HCT116 (cell line): ENCODE measurements around the gene LRRTM4. TPM values are rescaled to one million over a fixed set of nuclear protein-coding genes. Genes with fewer than 3 reads are reported as not detected.

Experiments
- ATAC-seq: fragments of 200-7000 bp; cut with Tn5 transposase; 2 replicates; pipeline ENCODE4 v1.9.1; 2020; ENCODE audit warnings: mild to moderate bottlenecking, moderate library complexity
- BruUV-seq: library from RNA; stranded (reverse); fragments of 400-500 nt; replicated peaks from 2 replicates; lab custom pipeline; 2021; lab: Mats Ljungman, UMichigan
- CTCF ChIA-PET: fragments of 300-600 bp; sonication (Branson Sonifier 250); formaldehyde crosslinking; loops from one replicate; lab custom pipeline; 2021; ENCODE audit warnings: antibody characterized with exemption; lab: Charles Lee
- POLR2A ChIA-PET: fragments of 300-600, 350-600 bp; sonication (Branson Sonifier 250); formaldehyde crosslinking; loops from one replicate; lab custom pipeline; 2021; ENCODE audit warnings: antibody characterized with exemption; lab: Charles Lee
- RAD21 ChIA-PET, 2 experiments: fragments of 300-600 bp; sonication (Branson Sonifier 250); formaldehyde crosslinking; loops; one replicate each; lab custom pipeline; 2023; ENCODE audit warnings: low total read pairs in 2 of 2; ENCODE audit not compliant: uncharacterized antibody in 2 of 2, unreplicated experiment in 2 of 2, low non-redundant PET in 1 of 2; lab: Charles Lee
- DNase-seq: peaks from one replicate; pipeline ENCODE4 v3.0.0-alpha.2; 2010; ENCODE audit warnings: low read depth, low spot score
- H2AFZ ChIP-seq: fragments of 200-600 bp; shearing (Covaris generic), sonication (generic); 2 replicates; pipeline ENCODE4 v1.6.1; 2017; ENCODE audit warnings: low read depth, mixed run types, mixed read lengths, antibody characterized with exemption, low read length; ENCODE audit not compliant: poor library complexity, severe bottlenecking
- H3K27ac ChIP-seq: 2 replicates; pipeline ENCODE4 v1.5.1; 2012; ENCODE audit warnings: low read depth, low read length
- H3K27me3 ChIP-seq: fragments of 200-600 bp; sonication (generic); 2 replicates; pipeline ENCODE4 v1.6.1; 2016; ENCODE audit warnings: mixed run types, low read length, mixed read lengths; ENCODE audit not compliant: insufficient read depth
- H3K36me3 ChIP-seq, 2 experiments: fragments of 200-500 bp in 1 of 2; fragments of 200-600 bp in 1 of 2; sonication (Bioruptor generic) in 1 of 2; sonication (generic) in 1 of 2; 2 replicates each; pipeline versions ENCODE4 v1.5.1 to v1.6.1; 2014 to 2016; ENCODE audit warnings: low read length in 2 of 2, inconsistent platforms in 1 of 2, mixed read lengths in 1 of 2, mixed run types in 1 of 2; ENCODE audit not compliant: insufficient read depth in 2 of 2, control insufficient read depth in 1 of 2
- H3K4me1 ChIP-seq, 2 experiments: fragments of 200-600 bp in 1 of 2; sonication (generic) in 1 of 2; 2 replicates each; pipeline versions ENCODE4 v1.5.1 to v1.6.1; 2012 to 2017; ENCODE audit warnings: low read length in 2 of 2, inconsistent platforms in 1 of 2, mild to moderate bottlenecking in 1 of 2, mixed read lengths in 1 of 2, mixed run types in 1 of 2, moderate library complexity in 1 of 2; ENCODE audit not compliant: insufficient read depth in 2 of 2, control insufficient read depth in 1 of 2
- H3K4me2 ChIP-seq: fragments of 200-600 bp; sonication (generic); 2 replicates; pipeline ENCODE4 v1.6.1; 2017; ENCODE audit warnings: mixed run types, low read length, mixed read lengths
- H3K4me3 ChIP-seq, 2 experiments: fragments of 200-600 bp in 1 of 2; sonication (generic) in 1 of 2; replicated peaks in 1 of 2; 2 replicates each; pipeline ENCODE4 v1.5.1; 2011 to 2016; ENCODE audit warnings: low read length in 2 of 2, control low read depth in 1 of 2, low read depth in 1 of 2, mild to moderate bottlenecking in 1 of 2, mixed read lengths in 1 of 2, mixed run types in 1 of 2
- H3K79me2 ChIP-seq: fragments of 200-600 bp; sonication (generic); 2 replicates; pipeline ENCODE4 v1.6.1; 2017; ENCODE audit warnings: mild to moderate bottlenecking, mixed run types, low read length, moderate library complexity, mixed read lengths; ENCODE audit not compliant: insufficient read depth
- H3K9ac ChIP-seq: fragments of 200-600 bp; sonication (generic); 2 replicates; pipeline ENCODE4 v1.6.1; 2016; ENCODE audit warnings: low read length, mixed read lengths
- H3K9me2 ChIP-seq: fragments of 200-600 bp; sonication (generic), shearing (Covaris generic); 2 replicates; pipeline ENCODE4 v1.6.1; 2017; ENCODE audit warnings: mixed run types, mild to moderate bottlenecking, moderate library complexity; ENCODE audit not compliant: insufficient read depth
- H3K9me3 ChIP-seq, 2 experiments: fragments of 200-500 bp in 1 of 2; fragments of 200-600 bp in 1 of 2; sonication (Bioruptor generic) in 1 of 2; sonication (generic) in 1 of 2; 2 replicates each; pipeline ENCODE4 v1.6.1; 2014 to 2017; ENCODE audit warnings: low read length in 2 of 2, mixed read lengths in 2 of 2, inconsistent platforms in 1 of 2, low read depth in 1 of 2, mild to moderate bottlenecking in 1 of 2, mixed run types in 1 of 2, moderate library complexity in 1 of 2; ENCODE audit not compliant: control insufficient read depth in 1 of 2, insufficient read depth in 1 of 2
- H4K20me1 ChIP-seq: fragments of 200-600 bp; sonication (generic), shearing (Covaris generic); 2 replicates; pipeline ENCODE4 v1.6.1; 2017; ENCODE audit warnings: mixed run types, mild to moderate bottlenecking, moderate library complexity; ENCODE audit not compliant: insufficient read depth
- CBX3 ChIP-seq: IDR thresholded peaks from 2 replicates; pipeline ENCODE4 v1.6.1; 2012; ENCODE audit warnings: low read depth
- ELF1 ChIP-seq: IDR thresholded peaks from 2 replicates; pipeline ENCODE4 v1.6.1; 2012; ENCODE audit warnings: low read depth, borderline replicate concordance
- EZH2phosphoT487 ChIP-seq: fragments of 200-600 bp; IDR thresholded peaks from 2 replicates; pipeline ENCODE4 v1.6.1; 2018; ENCODE audit warnings: antibody characterized with exemption, borderline replicate concordance
- FOSL1 ChIP-seq: IDR thresholded peaks from 2 replicates; pipeline ENCODE4 v1.6.1; 2012; ENCODE audit warnings: low read depth
- JUND ChIP-seq: IDR thresholded peaks from 2 replicates; pipeline ENCODE4 v1.6.1; 2012
- POLR2A ChIP-seq: IDR thresholded peaks from 2 replicates; pipeline ENCODE4 v1.7.0; 2011; ENCODE audit warnings: borderline replicate concordance; ENCODE audit not compliant: insufficient read depth, insufficient read length; ENCODE audit errors: extremely low read depth
- POLR2AphosphoS5 ChIP-seq: IDR thresholded peaks from 2 replicates; pipeline ENCODE4 v1.6.1; 2011; ENCODE audit warnings: mild to moderate bottlenecking, low read depth, low read length, moderate library complexity
- RAD21 ChIP-seq: IDR thresholded peaks from 2 replicates; pipeline ENCODE4 v1.6.1; 2012; ENCODE audit warnings: low read depth, mild to moderate bottlenecking
- SIN3A ChIP-seq: IDR thresholded peaks from 2 replicates; pipeline ENCODE4 v1.6.1; 2012; ENCODE audit warnings: low read depth
- TCF7L2 ChIP-seq: IDR thresholded peaks from 2 replicates; pipeline ENCODE4 v1.7.0; 2011; ENCODE audit warnings: borderline replicate concordance, inconsistent platforms; ENCODE audit not compliant: insufficient read depth, insufficient read length; ENCODE audit errors: extremely low read depth
- ZFX ChIP-seq: fragments of 450-650 bp; IDR thresholded peaks from 2 replicates; pipeline ENCODE4 v1.6.1; 2017
- ZNF274 ChIP-seq: fragments of 200-500 bp; sonication (Bioruptor generic); IDR thresholded peaks from 2 replicates; pipeline ENCODE4 v1.6.1; 2014; ENCODE audit warnings: mild to moderate bottlenecking, low read depth, low read length, inconsistent platforms
- intact Hi-C: fragments of 100-400 bp; cut with micrococcal nuclease; formaldehyde crosslinking; loops from 2 replicates; pipeline ENCODE4 v1.10.0; 2022
- total RNA-seq: library from RNA; stranded (reverse); gene quantifications from one replicate; pipeline ENCODE4 v1.2.1, GENCODE V29; 2021; ENCODE audit not compliant: unreplicated experiment
- TF ChIP-seq, protein P1 (sequence below): IDR thresholded peaks from 2 replicates; pipeline ENCODE4 v1.6.1; 2011; ENCODE audit warnings: mild to moderate bottlenecking, low read length, moderate library complexity; ENCODE audit not compliant: insufficient replicate concordance; ENCODE audit errors: extremely low read depth
- TF ChIP-seq, protein P2 (sequence below): IDR thresholded peaks from 2 replicates; pipeline ENCODE4 v1.6.1; 2012; ENCODE audit warnings: low read depth
- TF ChIP-seq, protein P3 (sequence below): IDR thresholded peaks from 2 replicates; pipeline ENCODE4 v1.6.1; 2012
- TF ChIP-seq, protein P4 (sequence below): IDR thresholded peaks from 2 replicates; pipeline ENCODE4 v1.6.1; 2012

LRRTM4 gene
- total RNA-seq, 1 experiment from 2014 or later, result 0.25 TPM

DNA sequence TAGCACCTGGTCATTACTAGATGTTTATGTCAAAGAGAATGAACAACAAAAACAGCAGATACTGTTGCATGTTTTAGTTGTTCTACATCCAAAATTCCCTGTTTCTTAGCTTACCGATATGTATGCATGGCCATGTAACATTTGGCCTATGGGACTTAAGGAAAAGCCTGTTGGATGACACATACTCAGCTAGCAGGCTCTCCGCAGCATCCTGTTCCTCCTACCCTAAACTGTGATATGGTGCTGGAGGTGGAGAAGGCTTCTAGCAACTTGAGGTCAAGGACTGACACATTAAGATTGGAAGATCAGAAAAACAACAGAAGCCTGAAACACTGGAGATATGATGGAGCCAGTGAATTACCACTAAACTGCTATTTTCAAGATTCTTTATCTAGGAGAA, 537.8 kb downstream of the LRRTM4 start (continued):
- TF ChIP-seq, protein P1, sequence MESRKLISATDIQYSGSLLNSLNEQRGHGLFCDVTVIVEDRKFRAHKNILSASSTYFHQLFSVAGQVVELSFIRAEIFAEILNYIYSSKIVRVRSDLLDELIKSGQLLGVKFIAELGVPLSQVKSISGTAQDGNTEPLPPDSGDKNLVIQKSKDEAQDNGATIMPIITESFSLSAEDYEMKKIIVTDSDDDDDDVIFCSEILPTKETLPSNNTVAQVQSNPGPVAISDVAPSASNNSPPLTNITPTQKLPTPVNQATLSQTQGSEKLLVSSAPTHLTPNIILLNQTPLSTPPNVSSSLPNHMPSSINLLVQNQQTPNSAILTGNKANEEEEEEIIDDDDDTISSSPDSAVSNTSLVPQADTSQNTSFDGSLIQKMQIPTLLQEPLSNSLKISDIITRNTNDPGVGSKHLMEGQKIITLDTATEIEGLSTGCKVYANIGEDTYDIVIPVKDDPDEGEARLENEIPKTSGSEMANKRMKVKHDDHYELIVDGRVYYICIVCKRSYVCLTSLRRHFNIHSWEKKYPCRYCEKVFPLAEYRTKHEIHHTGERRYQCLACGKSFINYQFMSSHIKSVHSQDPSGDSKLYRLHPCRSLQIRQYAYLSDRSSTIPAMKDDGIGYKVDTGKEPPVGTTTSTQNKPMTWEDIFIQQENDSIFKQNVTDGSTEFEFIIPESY, result no peak

DNA sequence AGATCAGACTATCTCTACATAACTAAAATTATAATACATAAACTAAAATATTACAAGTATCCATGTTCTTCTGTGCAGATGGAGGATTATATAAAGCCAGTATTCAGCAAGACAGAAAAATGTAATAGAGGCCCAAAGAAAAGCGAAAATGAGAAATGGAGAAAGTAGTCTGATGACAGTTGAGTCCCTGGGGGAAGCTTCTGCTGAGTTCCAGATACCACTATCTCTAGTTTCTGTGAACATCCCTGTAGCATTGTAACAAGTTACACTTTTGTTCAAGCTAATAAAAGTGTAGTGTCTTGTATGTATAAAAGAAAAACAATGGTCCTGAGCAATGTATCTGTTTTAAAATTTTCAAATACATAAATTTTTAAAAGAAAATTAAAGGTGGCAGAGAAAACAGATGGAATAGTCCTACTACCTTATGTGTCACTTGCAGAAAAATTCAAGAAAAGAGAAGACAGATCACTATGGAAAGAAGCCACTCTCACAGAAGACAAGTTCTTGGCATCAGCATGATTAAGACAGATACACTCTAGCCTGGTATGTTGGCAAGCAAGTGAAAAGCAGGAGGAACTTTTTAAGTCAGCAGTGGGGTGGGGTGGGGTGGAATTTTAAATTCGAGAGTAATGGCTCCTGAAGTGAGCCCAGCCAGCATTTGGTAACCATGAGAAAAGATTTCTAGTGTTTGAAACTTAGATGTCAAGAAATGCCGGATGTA, 541.9 kb downstream of the LRRTM4 start:
- DNase-seq (no peak), ATAC-seq (no peak)
- CTCF ChIA-PET, result no interaction called here
- POLR2A ChIA-PET, result no interaction called here
- H3K9ac ChIP-seq, result no peak overlapping the region
- no peaks in the 10 kb centered on the region for H3K79me2 ChIP-seq
- no peaks in the 10 kb centered on the region for H3K9me2 ChIP-seq
- no peaks in the 10 kb centered on the region for H3K27me3 ChIP-seq
- H3K36me3 ChIP-seq, result no peaks in the 10 kb centered on the region
- no peak overlapping the region for H3K4me2 ChIP-seq
- no peaks in the 10 kb centered on the region for H4K20me1 ChIP-seq
- peaks cover 6 to 18% of the 10 kb centered on the region in 2 experiments; a peak in 3 of 4 replicates for H3K9me3 ChIP-seq
- no peak overlapping the region for H2AFZ ChIP-seq
- intact Hi-C loops, result no loop called here
- no TSS peak for BruUV-seq
- no peaks in the 10 kb centered on the region for H3K4me1 ChIP-seq
- RAD21 ChIA-PET, result no interaction called here
- H3K4me3 ChIP-seq, result no peak overlapping the region
- no peak for TF ChIP-seq POLR2AphosphoS5
- TF ChIP-seq, protein P2, sequence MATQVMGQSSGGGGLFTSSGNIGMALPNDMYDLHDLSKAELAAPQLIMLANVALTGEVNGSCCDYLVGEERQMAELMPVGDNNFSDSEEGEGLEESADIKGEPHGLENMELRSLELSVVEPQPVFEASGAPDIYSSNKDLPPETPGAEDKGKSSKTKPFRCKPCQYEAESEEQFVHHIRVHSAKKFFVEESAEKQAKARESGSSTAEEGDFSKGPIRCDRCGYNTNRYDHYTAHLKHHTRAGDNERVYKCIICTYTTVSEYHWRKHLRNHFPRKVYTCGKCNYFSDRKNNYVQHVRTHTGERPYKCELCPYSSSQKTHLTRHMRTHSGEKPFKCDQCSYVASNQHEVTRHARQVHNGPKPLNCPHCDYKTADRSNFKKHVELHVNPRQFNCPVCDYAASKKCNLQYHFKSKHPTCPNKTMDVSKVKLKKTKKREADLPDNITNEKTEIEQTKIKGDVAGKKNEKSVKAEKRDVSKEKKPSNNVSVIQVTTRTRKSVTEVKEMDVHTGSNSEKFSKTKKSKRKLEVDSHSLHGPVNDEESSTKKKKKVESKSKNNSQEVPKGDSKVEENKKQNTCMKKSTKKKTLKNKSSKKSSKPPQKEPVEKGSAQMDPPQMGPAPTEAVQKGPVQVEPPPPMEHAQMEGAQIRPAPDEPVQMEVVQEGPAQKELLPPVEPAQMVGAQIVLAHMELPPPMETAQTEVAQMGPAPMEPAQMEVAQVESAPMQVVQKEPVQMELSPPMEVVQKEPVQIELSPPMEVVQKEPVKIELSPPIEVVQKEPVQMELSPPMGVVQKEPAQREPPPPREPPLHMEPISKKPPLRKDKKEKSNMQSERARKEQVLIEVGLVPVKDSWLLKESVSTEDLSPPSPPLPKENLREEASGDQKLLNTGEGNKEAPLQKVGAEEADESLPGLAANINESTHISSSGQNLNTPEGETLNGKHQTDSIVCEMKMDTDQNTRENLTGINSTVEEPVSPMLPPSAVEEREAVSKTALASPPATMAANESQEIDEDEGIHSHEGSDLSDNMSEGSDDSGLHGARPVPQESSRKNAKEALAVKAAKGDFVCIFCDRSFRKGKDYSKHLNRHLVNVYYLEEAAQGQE, result no peak
- no peak for TF ChIP-seq TCF7L2
- no peak for TF ChIP-seq RAD21
- no peak for TF ChIP-seq ZNF274
- TF ChIP-seq JUND, result no peak
- no peak for TF ChIP-seq ELF1
- no peak for TF ChIP-seq POLR2A
- TF ChIP-seq, protein P3, sequence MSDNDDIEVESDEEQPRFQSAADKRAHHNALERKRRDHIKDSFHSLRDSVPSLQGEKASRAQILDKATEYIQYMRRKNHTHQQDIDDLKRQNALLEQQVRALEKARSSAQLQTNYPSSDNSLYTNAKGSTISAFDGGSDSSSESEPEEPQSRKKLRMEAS, result no peak
- TF ChIP-seq, protein P4, sequence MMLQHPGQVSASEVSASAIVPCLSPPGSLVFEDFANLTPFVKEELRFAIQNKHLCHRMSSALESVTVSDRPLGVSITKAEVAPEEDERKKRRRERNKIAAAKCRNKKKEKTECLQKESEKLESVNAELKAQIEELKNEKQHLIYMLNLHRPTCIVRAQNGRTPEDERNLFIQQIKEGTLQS, result no peak
- no peak for TF ChIP-seq FOSL1
- no peak for TF ChIP-seq ZFX
- TF ChIP-seq, protein P1, result no peak
- no peak for TF ChIP-seq SIN3A
- TF ChIP-seq EZH2phosphoT487, result no peak
- no peak for TF ChIP-seq CBX3
- H3K27ac ChIP-seq, result no peak overlapping the region
